Fibroblast of mammary gland (primary cell): Measurements from ENCODE around the gene TNFRSF21.

Experiments used
- DNase-seq: peaks from one replicate; pipeline ENCODE4 v3.0.0-alpha.2; 2010; ENCODE audit warnings: low read depth
- H3K4me3 ChIP-seq: 2 replicates; pipeline ENCODE4 v1.5.1; 2011; ENCODE audit warnings: low read depth, mild to moderate bottlenecking, low read length, moderate library complexity; ENCODE audit not compliant: control insufficient read depth
- TF ChIP-seq, protein P1 (sequence below): conservative IDR thresholded peaks from 2 replicates; pipeline ENCODE4 v1.5.1; 2011; ENCODE audit warnings: low read depth, low read length, inconsistent platforms; ENCODE audit not compliant: control insufficient read depth, insufficient read depth

TNFRSF21 gene

DNA sequence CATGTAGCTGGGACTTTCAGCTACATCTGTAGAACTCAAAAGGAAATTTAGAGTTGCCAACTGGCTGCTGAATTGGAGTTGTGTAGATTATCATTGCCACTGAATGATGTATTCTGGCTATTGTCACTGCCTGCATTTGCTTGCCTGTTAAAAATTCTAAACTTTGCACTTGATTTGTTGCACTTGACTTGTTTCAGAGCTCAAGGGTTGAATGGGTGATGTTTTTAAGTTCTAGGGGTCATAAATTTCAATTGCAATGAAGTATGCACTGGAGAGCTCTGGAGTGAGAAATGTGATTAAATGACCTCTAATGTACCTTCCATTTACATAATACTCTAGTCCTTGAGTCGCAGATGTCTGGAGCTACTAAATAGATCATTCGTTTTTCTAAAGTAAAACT lies 102.4 kb downstream of the TNFRSF21 start:
- no peak overlapping the region for H3K4me3 ChIP-seq
- DNase-seq: no peak
- TF ChIP-seq, protein P1, sequence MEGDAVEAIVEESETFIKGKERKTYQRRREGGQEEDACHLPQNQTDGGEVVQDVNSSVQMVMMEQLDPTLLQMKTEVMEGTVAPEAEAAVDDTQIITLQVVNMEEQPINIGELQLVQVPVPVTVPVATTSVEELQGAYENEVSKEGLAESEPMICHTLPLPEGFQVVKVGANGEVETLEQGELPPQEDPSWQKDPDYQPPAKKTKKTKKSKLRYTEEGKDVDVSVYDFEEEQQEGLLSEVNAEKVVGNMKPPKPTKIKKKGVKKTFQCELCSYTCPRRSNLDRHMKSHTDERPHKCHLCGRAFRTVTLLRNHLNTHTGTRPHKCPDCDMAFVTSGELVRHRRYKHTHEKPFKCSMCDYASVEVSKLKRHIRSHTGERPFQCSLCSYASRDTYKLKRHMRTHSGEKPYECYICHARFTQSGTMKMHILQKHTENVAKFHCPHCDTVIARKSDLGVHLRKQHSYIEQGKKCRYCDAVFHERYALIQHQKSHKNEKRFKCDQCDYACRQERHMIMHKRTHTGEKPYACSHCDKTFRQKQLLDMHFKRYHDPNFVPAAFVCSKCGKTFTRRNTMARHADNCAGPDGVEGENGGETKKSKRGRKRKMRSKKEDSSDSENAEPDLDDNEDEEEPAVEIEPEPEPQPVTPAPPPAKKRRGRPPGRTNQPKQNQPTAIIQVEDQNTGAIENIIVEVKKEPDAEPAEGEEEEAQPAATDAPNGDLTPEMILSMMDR: no peak

DNA sequence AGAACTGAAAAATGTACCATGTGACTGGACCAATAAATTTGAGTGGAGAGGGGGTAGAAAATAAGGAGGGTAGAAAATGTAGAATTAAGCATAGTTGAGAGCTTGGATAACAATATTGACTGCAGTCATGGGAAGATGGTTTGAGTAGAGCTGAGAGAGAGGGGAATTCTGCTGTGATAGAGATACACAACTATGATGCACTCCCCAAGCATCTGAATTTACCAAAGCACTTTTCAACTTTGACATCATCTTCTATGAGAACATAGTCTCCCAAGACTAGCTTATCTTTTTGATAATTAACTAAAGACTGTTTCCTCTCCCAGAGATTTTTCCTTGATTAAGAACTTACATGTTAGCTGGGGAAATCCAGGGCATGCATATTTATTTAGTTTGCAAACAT lies 103.1 kb downstream of the TNFRSF21 start:
- H3K4me3 ChIP-seq: no peak overlapping the region
- peak; percentile 24 for DNase-seq
- TF ChIP-seq, protein P1: no peak

DNA sequence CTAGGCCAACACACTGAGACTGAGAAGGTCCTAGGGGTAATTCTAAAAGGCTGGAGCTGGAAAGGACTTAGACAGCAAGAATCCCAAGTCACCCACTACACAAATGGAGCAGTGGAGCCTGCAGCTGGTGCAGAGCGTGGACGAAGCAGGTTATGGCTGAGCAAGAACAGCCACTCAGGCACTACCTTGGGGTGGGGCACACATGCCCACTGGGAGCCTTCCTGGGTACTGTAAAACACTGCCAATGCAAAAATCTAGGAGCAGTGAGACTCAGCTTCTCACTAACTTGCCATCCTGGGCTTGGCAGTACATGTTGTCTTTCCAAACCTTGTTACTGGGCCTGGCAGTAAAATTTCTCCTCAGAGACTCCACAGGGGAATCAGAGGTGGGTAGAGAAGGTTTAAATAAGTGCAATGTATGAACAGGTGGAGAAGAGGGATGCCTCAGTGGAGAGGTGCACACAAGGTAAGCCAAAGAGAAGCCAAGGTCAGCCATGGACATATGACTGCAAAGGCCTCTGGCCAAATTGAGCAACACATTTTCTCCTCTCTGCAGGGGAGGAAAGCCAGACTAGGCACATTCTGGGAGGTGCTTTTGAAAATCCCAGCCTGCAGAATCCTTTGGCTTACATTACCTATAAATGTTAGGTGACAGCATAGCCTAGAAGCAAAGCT lies 105.6 kb downstream of the TNFRSF21 start:
- DNase-seq: no peak
- TF ChIP-seq, protein P1: no peak

DNA sequence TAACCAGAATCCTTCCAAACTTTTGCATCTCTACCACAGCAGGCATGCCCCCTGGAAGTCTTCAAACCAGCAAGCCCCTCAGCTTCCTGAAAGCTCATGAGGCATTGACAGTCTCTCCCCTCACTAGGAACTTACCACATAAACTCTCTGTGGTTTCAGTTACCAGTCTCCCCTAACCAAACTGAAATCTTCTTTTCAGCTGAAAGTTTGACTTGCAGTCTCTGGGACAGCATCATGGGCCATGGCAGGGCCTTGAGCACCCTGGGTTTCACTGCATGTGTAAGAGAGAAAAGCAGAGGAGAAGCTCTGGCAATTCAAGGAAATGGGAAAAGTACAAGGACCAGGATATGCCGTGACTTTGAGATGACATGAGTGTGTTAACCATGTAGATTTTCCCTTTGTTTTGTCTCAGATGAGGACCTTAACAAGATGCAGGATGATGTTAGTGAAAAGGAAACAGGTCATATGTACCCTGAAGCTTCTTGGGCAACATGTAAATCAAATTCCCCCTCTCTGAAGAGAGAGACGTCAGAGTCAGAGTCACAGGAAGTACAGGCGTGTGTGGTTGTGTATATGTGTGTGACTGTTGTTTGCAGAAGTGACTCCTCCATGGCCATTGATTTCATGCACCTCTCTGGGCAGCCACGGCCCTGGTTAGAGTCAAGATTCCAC lies 106.3 kb downstream of the TNFRSF21 start:
- TF ChIP-seq, protein P1: no peak
- H3K4me3 ChIP-seq: no peak overlapping the region
- DNase-seq: no peak

More for the DNA sequence above, 105.6 kb downstream of the TNFRSF21 start:
- H3K4me3 ChIP-seq: no peak overlapping the region

DNA sequence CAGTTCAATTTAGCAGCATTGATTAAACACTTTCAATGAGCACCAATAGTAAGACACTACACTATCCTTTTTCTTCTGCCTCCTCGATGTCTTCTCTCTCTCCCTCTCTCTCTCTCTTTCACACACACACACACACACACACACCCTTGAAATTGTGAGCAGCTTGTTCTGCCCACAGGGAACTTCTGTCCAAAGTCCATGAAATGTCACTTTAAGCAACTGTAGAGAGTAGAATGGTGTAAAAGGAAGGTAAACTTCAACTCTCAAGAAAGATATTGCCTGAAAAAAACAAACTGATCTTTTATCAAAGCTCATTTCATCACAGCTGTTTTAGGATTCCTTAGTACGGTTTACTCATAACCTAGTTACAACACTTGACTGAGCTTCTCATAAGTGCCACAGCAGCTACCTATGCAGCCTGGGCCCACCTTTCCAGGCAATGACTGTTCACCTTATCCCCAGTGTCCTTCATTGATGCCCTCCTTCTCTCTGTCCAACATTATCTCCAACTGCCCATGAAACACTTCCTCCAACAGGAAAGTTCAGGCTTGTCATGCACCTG lies 107.0 kb downstream of the TNFRSF21 start:
- TF ChIP-seq, protein P1: no peak

DNA sequence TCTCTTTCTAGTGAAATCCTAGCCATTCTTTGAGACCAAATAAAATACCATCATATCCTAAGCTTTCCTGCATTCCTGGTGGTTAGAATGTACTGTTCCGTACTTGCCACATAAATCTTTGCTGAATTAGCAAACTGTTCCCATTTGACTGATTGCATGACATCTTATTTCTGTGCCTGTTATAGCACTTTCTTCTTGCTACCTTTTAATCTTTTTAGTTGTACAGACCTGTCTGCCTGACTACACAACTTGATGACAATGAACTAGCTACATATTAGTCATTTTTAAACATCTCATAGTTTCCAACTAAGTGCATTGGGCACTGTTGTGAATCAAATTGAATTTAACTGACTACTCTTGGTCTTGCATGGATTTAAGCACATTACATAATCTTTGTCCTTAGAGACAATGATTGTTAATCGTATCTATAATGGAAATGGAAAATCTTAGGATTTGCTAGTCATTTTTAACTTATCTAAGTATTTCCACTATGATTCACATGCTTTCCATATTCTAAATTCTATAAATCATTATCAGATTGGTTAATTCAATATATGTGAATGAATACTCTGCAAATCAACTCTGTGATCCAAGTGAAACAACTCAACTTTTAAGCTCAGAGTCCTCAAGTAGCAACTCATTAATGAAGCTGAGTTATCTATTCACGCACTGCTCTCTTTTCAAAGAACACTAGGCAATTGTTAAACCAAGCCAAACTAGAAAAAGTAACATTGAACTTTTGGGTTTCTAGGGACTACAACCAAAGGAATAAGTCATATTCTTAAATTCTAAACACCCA lies 109.0 kb downstream of the TNFRSF21 start:
- H3K4me3 ChIP-seq: no peak overlapping the region
- DNase-seq: no peak
- TF ChIP-seq, protein P1: no peak

More for the DNA sequence above, 107.0 kb downstream of the TNFRSF21 start:
- H3K4me3 ChIP-seq: no peak overlapping the region
- no peak for DNase-seq
